ENCODE data around the gene MERTK.
"Not testable (repeated sequence)": the region's sequence is repeated elsewhere in the genome, so short reads cannot be mapped to it uniquely, and the experiment has no call there.

The MERTK gene

DNA sequence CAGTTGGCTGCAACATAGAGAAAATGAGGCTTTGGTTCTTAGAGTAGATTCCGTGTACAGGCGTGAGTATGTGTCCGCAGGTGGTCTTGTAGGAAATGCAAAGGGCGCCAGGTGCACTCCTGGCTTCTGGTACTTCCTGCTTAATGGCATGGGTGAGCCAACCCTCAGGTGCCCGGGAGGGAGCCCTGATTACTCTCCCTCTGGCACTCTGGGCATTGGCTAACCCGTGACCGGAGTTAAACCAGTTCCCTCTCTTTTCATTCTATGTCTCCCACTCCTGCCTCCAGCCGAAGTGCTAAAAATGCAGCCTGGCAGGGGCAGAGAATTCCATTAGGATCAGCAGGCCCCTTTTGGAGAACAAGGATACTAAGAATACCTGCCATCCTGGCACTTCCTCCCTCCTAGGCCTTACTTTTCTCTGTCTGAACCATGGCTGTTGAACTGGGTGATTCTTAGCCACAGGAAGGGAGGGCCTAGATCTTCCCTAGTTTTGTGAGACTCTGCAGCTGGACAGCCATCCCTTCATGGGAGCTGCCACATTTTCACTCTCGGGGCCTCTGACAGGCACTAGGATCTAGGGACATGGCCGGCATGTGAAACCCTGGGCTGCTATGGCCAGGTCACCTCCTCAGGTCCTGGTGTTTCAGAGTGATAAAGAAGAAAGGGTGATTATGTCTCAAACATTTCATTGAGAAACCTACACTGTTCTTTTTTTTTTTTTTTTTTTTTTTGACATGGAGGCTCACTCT, 6.5 kb downstream of the MERTK start:
- TF ChIP-seq, protein P1, sequence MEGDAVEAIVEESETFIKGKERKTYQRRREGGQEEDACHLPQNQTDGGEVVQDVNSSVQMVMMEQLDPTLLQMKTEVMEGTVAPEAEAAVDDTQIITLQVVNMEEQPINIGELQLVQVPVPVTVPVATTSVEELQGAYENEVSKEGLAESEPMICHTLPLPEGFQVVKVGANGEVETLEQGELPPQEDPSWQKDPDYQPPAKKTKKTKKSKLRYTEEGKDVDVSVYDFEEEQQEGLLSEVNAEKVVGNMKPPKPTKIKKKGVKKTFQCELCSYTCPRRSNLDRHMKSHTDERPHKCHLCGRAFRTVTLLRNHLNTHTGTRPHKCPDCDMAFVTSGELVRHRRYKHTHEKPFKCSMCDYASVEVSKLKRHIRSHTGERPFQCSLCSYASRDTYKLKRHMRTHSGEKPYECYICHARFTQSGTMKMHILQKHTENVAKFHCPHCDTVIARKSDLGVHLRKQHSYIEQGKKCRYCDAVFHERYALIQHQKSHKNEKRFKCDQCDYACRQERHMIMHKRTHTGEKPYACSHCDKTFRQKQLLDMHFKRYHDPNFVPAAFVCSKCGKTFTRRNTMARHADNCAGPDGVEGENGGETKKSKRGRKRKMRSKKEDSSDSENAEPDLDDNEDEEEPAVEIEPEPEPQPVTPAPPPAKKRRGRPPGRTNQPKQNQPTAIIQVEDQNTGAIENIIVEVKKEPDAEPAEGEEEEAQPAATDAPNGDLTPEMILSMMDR (IDR thresholded peaks at IDR 0.05; ENCODE audit: borderline replicate concordance, insufficient read depth, low read depth, low read length): no peak

DNA sequence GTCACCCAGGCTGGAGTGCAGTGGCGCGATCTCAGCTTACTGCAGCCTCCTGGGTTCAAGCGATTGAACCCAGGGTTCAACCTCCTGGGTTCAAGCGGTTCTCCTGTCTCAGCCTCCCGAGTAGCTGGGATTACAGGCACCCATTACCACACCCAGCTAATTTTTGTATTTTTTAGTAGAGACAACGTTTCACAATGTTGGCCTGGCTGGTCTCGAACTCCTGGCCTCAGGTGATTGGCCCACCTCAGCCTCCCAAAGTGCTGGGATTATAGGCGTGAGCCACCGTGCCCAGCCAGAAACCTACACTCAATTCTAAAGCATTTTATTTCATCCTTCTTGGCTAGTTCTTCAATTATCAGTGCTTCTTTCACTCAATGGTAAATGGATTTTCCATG, 7.1 kb downstream of the MERTK start:
- H3K4me3 ChIP-seq (ENCODE audit: low read depth, low read length): not testable (repeated sequence)

More for the DNA sequence above, 6.5 kb downstream of the MERTK start:
- no peak overlapping the region for H3K4me3 ChIP-seq (ENCODE audit: low read depth, low read length)

DNA sequence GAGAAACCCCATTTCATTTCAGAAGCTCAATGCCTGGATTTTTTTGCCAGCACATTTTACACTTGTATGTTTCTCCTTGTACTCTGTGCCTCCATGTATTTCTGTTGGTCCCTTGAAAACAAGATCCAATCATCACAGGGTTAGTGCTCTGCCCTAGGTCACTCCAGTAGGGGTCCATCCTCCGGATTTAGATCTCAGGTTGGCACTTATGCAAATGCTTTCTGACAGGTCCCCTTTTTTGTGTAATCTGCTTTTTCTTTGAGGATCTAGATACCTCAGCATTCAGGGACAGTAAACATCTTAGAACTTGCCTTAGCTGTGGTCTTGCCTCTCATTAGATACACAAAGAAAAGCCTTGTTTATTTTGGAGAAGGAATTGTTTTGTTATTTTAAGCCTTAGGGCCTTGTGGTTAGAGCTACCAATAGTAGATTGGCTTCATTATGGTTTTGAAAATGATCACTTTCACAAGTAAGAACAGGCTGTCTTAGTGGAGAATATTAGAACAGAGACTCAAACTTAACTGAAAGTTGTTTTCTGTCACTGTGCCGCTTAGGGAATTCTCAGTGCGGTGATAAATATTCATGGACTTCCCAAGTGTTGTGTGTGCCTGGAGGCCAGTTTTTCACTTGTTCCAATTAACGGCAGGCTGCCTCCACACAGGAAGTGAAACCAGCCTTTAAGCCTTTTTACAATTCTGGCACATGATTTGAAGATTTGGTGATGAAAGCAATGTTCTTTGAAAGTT, 7.8 kb downstream of the MERTK start:
- H3K4me3 ChIP-seq (ENCODE audit: low read depth, low read length): no peak overlapping the region
- TF ChIP-seq, protein P1 (IDR thresholded peaks at IDR 0.05; ENCODE audit: borderline replicate concordance, insufficient read depth, low read depth, low read length): no peak

DNA sequence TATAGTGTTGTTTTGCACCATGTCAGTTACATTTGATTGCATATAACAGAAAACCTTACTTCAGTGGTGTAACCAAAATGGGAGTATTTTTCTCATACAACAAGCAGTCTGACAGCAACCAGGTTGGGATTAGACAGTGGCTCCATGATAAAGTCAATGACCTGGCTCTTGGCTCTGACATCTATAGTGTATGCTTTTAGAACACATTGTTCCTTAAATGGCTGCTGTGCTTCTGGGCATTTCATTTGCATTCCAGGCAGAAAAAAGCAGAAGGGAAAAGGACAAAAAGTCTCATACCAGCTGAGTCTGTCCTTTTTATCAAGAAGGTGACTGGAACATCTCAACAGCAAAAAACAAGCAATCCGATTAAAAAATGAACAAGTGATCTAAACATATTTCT, 10.2 kb downstream of the MERTK start:
- TF ChIP-seq, protein P1 (IDR thresholded peaks at IDR 0.05; ENCODE audit: borderline replicate concordance, insufficient read depth, low read depth, low read length): no peak
- H3K4me3 ChIP-seq (ENCODE audit: low read depth, low read length): no peak overlapping the region

DNA sequence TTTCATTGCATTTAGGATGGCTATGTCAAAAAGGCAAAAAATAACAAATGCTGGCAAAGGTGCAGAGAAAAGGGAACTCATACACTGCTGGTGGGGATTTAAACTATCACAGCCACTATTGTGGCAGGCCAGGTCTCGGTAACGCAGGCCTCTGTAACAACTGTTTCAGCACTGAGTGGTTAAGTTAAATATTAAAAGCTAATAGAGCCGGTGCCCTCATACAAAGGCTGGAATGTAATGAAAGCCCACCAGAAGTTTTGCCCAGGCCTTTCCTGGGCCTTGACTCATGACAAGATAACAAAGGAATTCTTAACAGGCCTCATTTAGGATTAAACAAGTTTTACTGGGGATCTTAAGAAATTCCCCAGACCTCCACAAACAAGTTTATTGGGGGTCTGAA, 10.7 kb downstream of the MERTK start:
- no peak overlapping the region for H3K4me3 ChIP-seq (ENCODE audit: low read depth, low read length)
- TF ChIP-seq, protein P1 (IDR thresholded peaks at IDR 0.05; ENCODE audit: borderline replicate concordance, insufficient read depth, low read depth, low read length): no peak

DNA sequence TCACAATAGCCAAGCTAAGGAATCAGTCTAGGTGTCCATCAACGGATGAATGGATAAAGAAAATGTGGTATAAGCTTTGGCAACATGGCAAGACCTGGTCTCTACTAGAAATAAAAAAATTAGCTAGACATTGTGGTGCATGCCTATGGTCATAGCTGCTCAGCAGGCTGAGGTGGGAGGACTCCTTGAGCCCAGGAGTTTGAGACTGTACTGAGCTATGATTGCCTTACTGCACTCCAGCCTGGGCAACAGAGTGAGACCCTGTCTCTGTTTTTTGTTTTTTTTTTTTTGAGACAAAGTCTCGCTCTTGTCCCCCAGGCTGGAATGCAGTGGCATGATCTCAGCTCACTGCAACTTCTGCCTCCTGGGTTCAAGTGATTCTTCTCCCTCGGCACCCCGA, 11.6 kb downstream of the MERTK start:
- H3K4me3 ChIP-seq (ENCODE audit: low read depth, low read length): not testable (repeated sequence)

DNA sequence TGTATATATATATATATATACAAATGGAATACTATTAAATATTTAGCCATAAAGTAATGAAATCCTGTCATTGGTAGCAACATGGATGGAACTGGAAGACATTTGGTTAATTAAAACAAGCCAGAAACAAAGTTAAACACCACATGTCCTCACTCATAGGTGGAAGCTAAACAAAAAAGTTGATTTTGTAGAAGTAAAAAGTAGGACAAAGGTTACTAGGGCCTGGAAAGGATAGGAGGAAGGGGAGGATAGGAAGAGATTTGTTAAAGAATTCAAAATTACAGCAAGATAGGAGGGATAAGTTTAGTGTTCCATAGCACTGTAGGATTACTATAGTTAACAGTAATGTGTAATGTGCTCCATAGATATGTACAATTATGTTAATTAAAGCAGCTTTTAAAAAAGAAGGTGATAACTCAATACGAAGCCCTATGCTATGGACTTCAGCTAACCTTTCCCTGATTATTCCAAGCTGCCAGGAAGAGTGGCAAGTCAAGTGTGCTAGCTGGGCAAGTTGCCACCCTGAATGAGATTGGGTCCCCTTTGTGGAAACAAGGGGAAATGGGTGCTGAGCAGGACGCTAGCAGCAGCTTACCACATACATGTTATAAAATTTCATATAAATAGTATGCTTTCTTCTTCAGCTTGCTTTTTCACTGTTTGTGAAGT, 12.3 kb downstream of the MERTK start:
- TF ChIP-seq, protein P1 (IDR thresholded peaks at IDR 0.05; ENCODE audit: borderline replicate concordance, insufficient read depth, low read depth, low read length): no peak
- no peak overlapping the region for H3K4me3 ChIP-seq (ENCODE audit: low read depth, low read length)

DNA sequence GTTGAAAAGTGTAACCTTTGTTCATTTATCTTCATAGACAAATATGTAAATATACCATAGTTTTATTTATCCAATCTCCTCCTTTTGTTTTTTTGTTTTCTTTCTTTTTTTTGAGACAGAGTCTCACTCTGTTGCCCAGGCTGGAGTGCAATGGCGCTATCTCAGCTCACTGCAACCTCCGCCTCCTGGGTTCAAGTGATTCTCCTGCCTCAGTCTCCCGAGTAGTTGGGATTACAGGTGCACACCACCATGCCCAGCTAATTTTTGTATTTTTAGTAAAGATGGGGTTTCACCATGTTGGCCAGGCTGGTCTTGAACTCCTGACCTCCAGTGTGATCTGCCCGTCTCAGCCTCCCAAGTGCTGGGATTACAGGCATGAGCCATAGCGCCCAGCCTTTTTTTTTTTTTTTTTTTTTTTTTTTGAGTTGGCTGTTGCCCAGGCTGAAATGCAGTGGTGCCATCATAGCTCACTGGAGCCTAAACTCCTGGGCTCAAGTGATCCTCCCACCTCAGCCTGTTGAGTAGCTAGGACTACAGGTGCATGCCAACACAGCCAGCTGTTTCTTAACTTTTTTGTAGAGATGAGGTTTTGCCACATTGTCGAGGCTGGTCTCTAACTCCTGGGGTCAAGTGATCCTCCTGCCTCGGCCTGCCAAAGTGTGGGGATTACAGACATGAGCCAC, 13.0 kb downstream of the MERTK start:
- H3K4me3 ChIP-seq (ENCODE audit: low read depth, low read length): not testable (repeated sequence)

All from GM12875 (cell line).